Liver (tissue), 9 donors: ENCODE data around the gene BICDL1. TPM values are rescaled to one million over a fixed set of nuclear protein-coding genes. Genes with fewer than 3 reads are reported as not detected.

Source experiments
- DNase-seq: peaks from one replicate; pipeline ENCODE4 v3.0.0-alpha.2; 2017; ENCODE audit warnings: low spot score
- H3K27ac ChIP-seq, 2 donors: one replicate each; pipeline ENCODE4 v1.7.0; 2013; ENCODE audit warnings: inconsistent platforms in 2 of 2, low read length in 2 of 2, control low read depth in 1 of 2, low read depth in 1 of 2, mild to moderate bottlenecking in 1 of 2
- H3K27me3 ChIP-seq, 4 donors: one replicate each; pipeline versions ENCODE4 v1.6.1 to v1.7.0; 2013; ENCODE audit warnings: low read length in 3 of 4, inconsistent platforms in 1 of 4, mild to moderate bottlenecking in 1 of 4, moderate library complexity in 1 of 4; ENCODE audit not compliant: control insufficient read depth in 4 of 4, insufficient read depth in 4 of 4
- H3K36me3 ChIP-seq, 4 donors: one replicate each; pipeline versions ENCODE4 v1.6.1 to v1.7.0; 2013; ENCODE audit warnings: low read length in 3 of 4, mild to moderate bottlenecking in 3 of 4, low read depth in 1 of 4, moderate library complexity in 1 of 4; ENCODE audit not compliant: control insufficient read depth in 4 of 4, insufficient read depth in 3 of 4
- H3K4me1 ChIP-seq, 4 donors: one replicate each; pipeline versions ENCODE4 v1.6.1 to v1.7.0; 2013; ENCODE audit warnings: low read length in 3 of 4, mild to moderate bottlenecking in 3 of 4, moderate library complexity in 1 of 4; ENCODE audit not compliant: control insufficient read depth in 4 of 4, insufficient read depth in 4 of 4
- H3K4me3 ChIP-seq, 3 donors: one replicate each; pipeline versions ENCODE4 v1.6.1 to v1.7.0; 2013; ENCODE audit warnings: low read length in 3 of 3, control low read depth in 1 of 3, low read depth in 1 of 3, mild to moderate bottlenecking in 1 of 3
- H3K9ac ChIP-seq, 2 donors: one replicate each; pipeline ENCODE4 v1.7.0; 2013; ENCODE audit warnings: low read length in 2 of 2, mild to moderate bottlenecking in 2 of 2, moderate library complexity in 2 of 2, control low read depth in 1 of 2, low read depth in 1 of 2
- H3K9me3 ChIP-seq, 4 donors: one replicate each; pipeline versions ENCODE4 v1.6.1 to v1.7.0; 2013; ENCODE audit warnings: low read length in 3 of 4; ENCODE audit not compliant: control insufficient read depth in 4 of 4
- EGR1 ChIP-seq, 2 donors: IDR thresholded peaks; 2 replicates each; pipeline ENCODE4 v1.6.1; 2016 to 2018; ENCODE audit warnings: antibody characterized with exemption in 2 of 2, low read depth in 2 of 2
- FOXA1 ChIP-seq: IDR thresholded peaks from 2 replicates; pipeline ENCODE4 v1.6.1; 2016; ENCODE audit warnings: antibody characterized with exemption
- FOXA2 ChIP-seq: IDR thresholded peaks from 2 replicates; pipeline ENCODE4 v1.6.1; 2016; ENCODE audit warnings: antibody characterized with exemption
- GABPA ChIP-seq, 2 donors: IDR thresholded peaks in 1 of 2; conservative IDR thresholded peaks in 1 of 2; 2 replicates each; pipeline ENCODE4 v1.6.1; 2016; ENCODE audit warnings: antibody characterized with exemption in 2 of 2, mild to moderate bottlenecking in 1 of 2, moderate library complexity in 1 of 2
- HNF4A ChIP-seq, 2 donors: conservative IDR thresholded peaks; 2 replicates each; pipeline ENCODE4 v1.6.1; 2016; ENCODE audit warnings: antibody characterized with exemption in 2 of 2, mild to moderate bottlenecking in 2 of 2
- JUND ChIP-seq, 2 donors: IDR thresholded peaks; 2 replicates each; pipeline ENCODE4 v1.6.1; 2016; ENCODE audit warnings: antibody characterized with exemption in 2 of 2
- NR2F2 ChIP-seq: IDR thresholded peaks from 2 replicates; pipeline ENCODE4 v1.6.1; 2016; ENCODE audit warnings: antibody characterized with exemption
- RAD21 ChIP-seq, 2 donors: IDR thresholded peaks; 2 replicates each; pipeline ENCODE4 v1.6.1; 2016; ENCODE audit warnings: antibody characterized with exemption in 2 of 2, mild to moderate bottlenecking in 2 of 2
- RXRA ChIP-seq, 2 donors: IDR thresholded peaks; 2 replicates each; pipeline ENCODE4 v1.6.1; 2017 to 2018; ENCODE audit warnings: antibody characterized with exemption in 2 of 2, mild to moderate bottlenecking in 1 of 2
- TAF1 ChIP-seq: conservative IDR thresholded peaks from 2 replicates; pipeline ENCODE4 v1.6.1; 2016; ENCODE audit warnings: antibody characterized with exemption, mild to moderate bottlenecking
- YY1 ChIP-seq: IDR thresholded peaks from 2 replicates; pipeline ENCODE4 v1.6.1; 2016; ENCODE audit warnings: antibody characterized with exemption, mild to moderate bottlenecking
- WGBS: extraction: QIAGEN DNeasy Blood & Tissue Kit; methylation state at CpG from one replicate; pipeline ENCODE4 v1.1.7; 2013; 5-methylcytosine and 5-hydroxymethylcytosine counted together
- polyA plus RNA-seq, 2 donors: library from polyadenylated mRNA; stranded (reverse) in 1 of 2; unstranded in 1 of 2; fragments of 200-250 nt in 1 of 2; fragments of >200 nt in 1 of 2; fragmentation: Nextera tagmentation in 1 of 2; extraction: Ambion mirVana in 1 of 2; gene quantifications; one replicate each; pipeline versions ENCODE4 v1.2.1 to v1.2.3, GENCODE V29; 2013 to 2015
- total RNA-seq, 2 donors: library from RNA; depleted of rRNA; stranded (reverse); fragments of >200 nt; gene quantifications; one replicate each; pipeline ENCODE4 v1.2.3, GENCODE V29; 2014
- TF ChIP-seq, protein P1 (sequence below): IDR thresholded peaks from 2 replicates; pipeline ENCODE4 v1.6.1; 2016; ENCODE audit warnings: antibody characterized with exemption
- TF ChIP-seq, protein P2 (sequence below): IDR thresholded peaks from 2 replicates; pipeline ENCODE4 v1.6.1; 2016; ENCODE audit warnings: antibody characterized with exemption, mild to moderate bottlenecking
- TF ChIP-seq, protein P3 (sequence below): fragments of 150-350 bp; IDR thresholded peaks from 2 replicates; pipeline ENCODE4 v1.5.1; 2017; ENCODE audit warnings: improper control_type of control experiment, low read depth, low read length; ENCODE audit not compliant: missing input control
- TF ChIP-seq, protein P4 (sequence below): IDR thresholded peaks from 2 replicates; pipeline ENCODE4 v1.6.1; 2016; ENCODE audit warnings: antibody characterized with exemption
- donor health status: healthy.
- donor health status: healthy.
- donor health status: healthy.
- donor health status: healthy.
- donor health status: healthy.

The BICDL1 gene
- total and polyA plus RNA-seq, 4 donors, result 0.65 to 3.8 (median 2.3) TPM

DNA sequence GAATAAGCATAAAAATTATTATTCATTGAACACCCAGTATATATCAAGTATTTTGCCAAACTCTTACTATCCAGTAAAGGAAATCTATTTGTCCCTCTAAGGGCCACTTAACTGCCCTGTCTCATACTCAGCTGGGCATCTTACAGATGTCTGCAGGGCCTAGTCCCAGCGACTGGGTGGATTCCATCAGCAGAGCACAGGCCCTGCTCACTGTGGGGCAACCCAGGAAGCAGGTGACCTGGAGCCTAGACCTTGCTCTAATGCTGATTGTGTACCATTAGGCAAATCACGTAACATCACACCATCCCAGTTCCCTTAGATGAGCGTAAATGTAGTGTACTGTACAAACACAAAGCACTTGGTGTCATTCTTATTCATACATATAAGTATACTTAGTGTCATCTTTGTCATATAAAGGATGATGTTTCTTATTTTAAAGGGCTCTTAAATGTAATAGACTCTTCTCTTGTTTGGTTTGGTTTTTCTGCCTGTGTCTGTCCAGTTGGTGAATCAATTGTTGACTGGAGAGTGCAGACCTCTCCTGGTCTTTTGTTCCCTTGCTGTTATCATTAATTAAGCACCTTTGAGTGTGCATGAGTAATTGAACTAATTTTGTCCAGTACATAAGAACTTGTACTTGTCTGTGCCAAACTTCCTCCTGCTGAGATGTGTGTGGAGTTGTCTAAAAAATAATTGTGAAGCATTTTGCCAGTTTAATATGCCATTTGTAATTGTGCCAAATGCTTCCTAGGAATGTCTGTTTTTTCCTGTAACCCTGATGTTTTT, 78.2 kb downstream of the BICDL1 start:
- H3K27me3 ChIP-seq, result no peaks in the 10 kb centered on the region
- DNase-seq, result no peak
- H3K36me3 ChIP-seq, result no peaks in the 10 kb centered on the region
- H3K27ac ChIP-seq, result no peak overlapping the region
- peaks cover 2 to 16% (median 13%) of the 10 kb centered on the region in 4 donors for H3K4me1 ChIP-seq
- no peak overlapping the region for H3K4me3 ChIP-seq
- TF ChIP-seq HNF4A (conservative IDR thresholded peaks at IDR 0.05) (no peak), GABPA (IDR thresholded peaks at IDR 0.05 in 1 of 2, conservative IDR thresholded peaks at IDR 0.05 in 1 of 2) (no peak), YY1 (no peak), FOXA1 (no peak), FOXA2 (no peak), JUND (IDR thresholded peaks at IDR 0.05) (no peak), TAF1 (no peak)
- TF ChIP-seq, protein P1, sequence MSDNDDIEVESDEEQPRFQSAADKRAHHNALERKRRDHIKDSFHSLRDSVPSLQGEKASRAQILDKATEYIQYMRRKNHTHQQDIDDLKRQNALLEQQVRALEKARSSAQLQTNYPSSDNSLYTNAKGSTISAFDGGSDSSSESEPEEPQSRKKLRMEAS, result no peak
- TF ChIP-seq, protein P2, sequence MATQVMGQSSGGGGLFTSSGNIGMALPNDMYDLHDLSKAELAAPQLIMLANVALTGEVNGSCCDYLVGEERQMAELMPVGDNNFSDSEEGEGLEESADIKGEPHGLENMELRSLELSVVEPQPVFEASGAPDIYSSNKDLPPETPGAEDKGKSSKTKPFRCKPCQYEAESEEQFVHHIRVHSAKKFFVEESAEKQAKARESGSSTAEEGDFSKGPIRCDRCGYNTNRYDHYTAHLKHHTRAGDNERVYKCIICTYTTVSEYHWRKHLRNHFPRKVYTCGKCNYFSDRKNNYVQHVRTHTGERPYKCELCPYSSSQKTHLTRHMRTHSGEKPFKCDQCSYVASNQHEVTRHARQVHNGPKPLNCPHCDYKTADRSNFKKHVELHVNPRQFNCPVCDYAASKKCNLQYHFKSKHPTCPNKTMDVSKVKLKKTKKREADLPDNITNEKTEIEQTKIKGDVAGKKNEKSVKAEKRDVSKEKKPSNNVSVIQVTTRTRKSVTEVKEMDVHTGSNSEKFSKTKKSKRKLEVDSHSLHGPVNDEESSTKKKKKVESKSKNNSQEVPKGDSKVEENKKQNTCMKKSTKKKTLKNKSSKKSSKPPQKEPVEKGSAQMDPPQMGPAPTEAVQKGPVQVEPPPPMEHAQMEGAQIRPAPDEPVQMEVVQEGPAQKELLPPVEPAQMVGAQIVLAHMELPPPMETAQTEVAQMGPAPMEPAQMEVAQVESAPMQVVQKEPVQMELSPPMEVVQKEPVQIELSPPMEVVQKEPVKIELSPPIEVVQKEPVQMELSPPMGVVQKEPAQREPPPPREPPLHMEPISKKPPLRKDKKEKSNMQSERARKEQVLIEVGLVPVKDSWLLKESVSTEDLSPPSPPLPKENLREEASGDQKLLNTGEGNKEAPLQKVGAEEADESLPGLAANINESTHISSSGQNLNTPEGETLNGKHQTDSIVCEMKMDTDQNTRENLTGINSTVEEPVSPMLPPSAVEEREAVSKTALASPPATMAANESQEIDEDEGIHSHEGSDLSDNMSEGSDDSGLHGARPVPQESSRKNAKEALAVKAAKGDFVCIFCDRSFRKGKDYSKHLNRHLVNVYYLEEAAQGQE, result no peak
- TF ChIP-seq, protein P3, sequence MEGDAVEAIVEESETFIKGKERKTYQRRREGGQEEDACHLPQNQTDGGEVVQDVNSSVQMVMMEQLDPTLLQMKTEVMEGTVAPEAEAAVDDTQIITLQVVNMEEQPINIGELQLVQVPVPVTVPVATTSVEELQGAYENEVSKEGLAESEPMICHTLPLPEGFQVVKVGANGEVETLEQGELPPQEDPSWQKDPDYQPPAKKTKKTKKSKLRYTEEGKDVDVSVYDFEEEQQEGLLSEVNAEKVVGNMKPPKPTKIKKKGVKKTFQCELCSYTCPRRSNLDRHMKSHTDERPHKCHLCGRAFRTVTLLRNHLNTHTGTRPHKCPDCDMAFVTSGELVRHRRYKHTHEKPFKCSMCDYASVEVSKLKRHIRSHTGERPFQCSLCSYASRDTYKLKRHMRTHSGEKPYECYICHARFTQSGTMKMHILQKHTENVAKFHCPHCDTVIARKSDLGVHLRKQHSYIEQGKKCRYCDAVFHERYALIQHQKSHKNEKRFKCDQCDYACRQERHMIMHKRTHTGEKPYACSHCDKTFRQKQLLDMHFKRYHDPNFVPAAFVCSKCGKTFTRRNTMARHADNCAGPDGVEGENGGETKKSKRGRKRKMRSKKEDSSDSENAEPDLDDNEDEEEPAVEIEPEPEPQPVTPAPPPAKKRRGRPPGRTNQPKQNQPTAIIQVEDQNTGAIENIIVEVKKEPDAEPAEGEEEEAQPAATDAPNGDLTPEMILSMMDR, result no peak
- TF ChIP-seq, protein P4, sequence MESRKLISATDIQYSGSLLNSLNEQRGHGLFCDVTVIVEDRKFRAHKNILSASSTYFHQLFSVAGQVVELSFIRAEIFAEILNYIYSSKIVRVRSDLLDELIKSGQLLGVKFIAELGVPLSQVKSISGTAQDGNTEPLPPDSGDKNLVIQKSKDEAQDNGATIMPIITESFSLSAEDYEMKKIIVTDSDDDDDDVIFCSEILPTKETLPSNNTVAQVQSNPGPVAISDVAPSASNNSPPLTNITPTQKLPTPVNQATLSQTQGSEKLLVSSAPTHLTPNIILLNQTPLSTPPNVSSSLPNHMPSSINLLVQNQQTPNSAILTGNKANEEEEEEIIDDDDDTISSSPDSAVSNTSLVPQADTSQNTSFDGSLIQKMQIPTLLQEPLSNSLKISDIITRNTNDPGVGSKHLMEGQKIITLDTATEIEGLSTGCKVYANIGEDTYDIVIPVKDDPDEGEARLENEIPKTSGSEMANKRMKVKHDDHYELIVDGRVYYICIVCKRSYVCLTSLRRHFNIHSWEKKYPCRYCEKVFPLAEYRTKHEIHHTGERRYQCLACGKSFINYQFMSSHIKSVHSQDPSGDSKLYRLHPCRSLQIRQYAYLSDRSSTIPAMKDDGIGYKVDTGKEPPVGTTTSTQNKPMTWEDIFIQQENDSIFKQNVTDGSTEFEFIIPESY, result no peak
- no peaks in the 10 kb centered on the region for H3K9me3 ChIP-seq
- WGBS, result 94% methylated on average over 3 of the region's 3 CpGs
- no peak overlapping the region for H3K9ac ChIP-seq

- H3K9ac ChIP-seq, result no peak overlapping the region
- H3K36me3 ChIP-seq, result no peaks in the 10 kb centered on the region
- H3K9me3 ChIP-seq, result no peaks in the 10 kb centered on the region
- peaks cover 0 to 12% (median 9%) of the 10 kb centered on the region in 4 donors for H3K4me1 ChIP-seq
- whole genome bisulfite sequencing, result 92% methylated on average over 3 of the region's 3 CpGs
- TF ChIP-seq YY1 (no peak), JUND (IDR thresholded peaks at IDR 0.05) (no peak), TAF1 (no peak), RAD21 (IDR thresholded peaks at IDR 0.05) (no peak), FOXA2 (no peak), GABPA (IDR thresholded peaks at IDR 0.05 in 1 of 2, conservative IDR thresholded peaks at IDR 0.05 in 1 of 2) (no peak), RXRA (IDR thresholded peaks at IDR 0.05) (no peak), HNF4A (conservative IDR thresholded peaks at IDR 0.05) (no peak), NR2F2 (no peak), EGR1 (IDR thresholded peaks at IDR 0.05; ENCODE audit: low read depth in 2 of 2) (no peak)
- TF ChIP-seq, protein P1, result no peak
- TF ChIP-seq, protein P3, result no peak
- TF ChIP-seq, protein P2, result no peak
- H3K27me3 ChIP-seq, result no peaks in the 10 kb centered on the region
- H3K4me3 ChIP-seq, result no peak overlapping the region
- DNase-seq, result no peak
- H3K27ac ChIP-seq, result no peak overlapping the region
These were observed 78.9 kb downstream of the BICDL1 start for GRCh38 chr12:120067901-120068300.
